Activated naive CD4-positive, alpha-beta T cell treated with anti-CD3 and anti-CD28 coated beads, Interleukin-2, amount 50 U/mL, for 24 hours (primary cell): ENCODE data around the gene EYS.

Source experiments
- H3K27ac Mint-ChIP-seq: one replicate; pipeline ENCODE4 v1.8.0; 2021; ENCODE audit warnings: mild to moderate bottlenecking, mixed read lengths
- H3K27me3 Mint-ChIP-seq: one replicate; pipeline ENCODE4 v1.8.0; 2021; ENCODE audit warnings: mixed read lengths
- H3K36me3 Mint-ChIP-seq: one replicate; pipeline ENCODE4 v1.8.0; 2021; ENCODE audit warnings: mixed read lengths
- H3K4me1 Mint-ChIP-seq: one replicate; pipeline ENCODE4 v1.8.0; 2021; ENCODE audit warnings: mixed read lengths
- H3K4me3 Mint-ChIP-seq: one replicate; pipeline ENCODE4 v1.8.0; 2021; ENCODE audit warnings: mild to moderate bottlenecking, mixed read lengths
- H3K9me3 Mint-ChIP-seq: one replicate; pipeline ENCODE4 v1.8.0; 2021; ENCODE audit warnings: mixed read lengths

The EYS gene

GRCh38 chr6:63706630-63707029, 2000.4 kb downstream of the EYS start:
- Mint-ChIP-seq H3K36me3 (peaks cover 40% of the 10 kb centered on the region), H3K27ac (no peak overlapping the region), H3K4me1 (peaks cover 14% of the 10 kb centered on the region), H3K27me3 (no peaks in the 10 kb centered on the region), H3K9me3 (no peaks in the 10 kb centered on the region), H3K4me3 (no peak overlapping the region)

GRCh38 chr6:63705707-63706106, 2001.3 kb downstream of the EYS start:
- no peaks in the 10 kb centered on the region for H3K27me3 Mint-ChIP-seq
- peak overlapping the region; percentile 60 for H3K27ac Mint-ChIP-seq
- no peak overlapping the region for H3K4me3 Mint-ChIP-seq
- H3K36me3 Mint-ChIP-seq: peaks cover 37% of the 10 kb centered on the region
- no peaks in the 10 kb centered on the region for H3K9me3 Mint-ChIP-seq
- H3K4me1 Mint-ChIP-seq: peaks cover 15% of the 10 kb centered on the region

DNA sequence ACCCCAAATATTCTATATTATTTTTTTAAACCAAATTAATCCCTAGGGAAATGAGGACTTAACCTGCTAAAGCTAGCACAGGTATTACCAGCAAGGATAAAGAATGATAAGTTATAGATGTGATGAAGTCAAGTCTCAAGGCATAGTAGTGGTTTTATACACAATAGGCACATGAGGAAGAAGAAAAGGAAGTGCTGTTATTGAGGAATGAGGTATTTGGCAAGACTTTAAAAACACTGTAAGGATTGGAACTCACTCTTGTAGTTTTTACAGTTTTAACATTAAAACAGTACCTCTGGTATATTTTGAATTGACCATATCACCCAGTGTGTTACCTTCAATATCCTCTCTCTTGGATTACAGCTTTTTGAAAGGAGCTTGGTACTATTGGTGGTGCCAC, 2016.8 kb downstream of the EYS start:
- no peak overlapping the region for H3K27ac Mint-ChIP-seq
- H3K4me1 Mint-ChIP-seq: peaks cover 30% of the 10 kb centered on the region
- peaks cover 19% of the 10 kb centered on the region for H3K36me3 Mint-ChIP-seq
- H3K4me3 Mint-ChIP-seq: no peak overlapping the region
- no peaks in the 10 kb centered on the region for H3K9me3 Mint-ChIP-seq
- no peaks in the 10 kb centered on the region for H3K27me3 Mint-ChIP-seq

DNA sequence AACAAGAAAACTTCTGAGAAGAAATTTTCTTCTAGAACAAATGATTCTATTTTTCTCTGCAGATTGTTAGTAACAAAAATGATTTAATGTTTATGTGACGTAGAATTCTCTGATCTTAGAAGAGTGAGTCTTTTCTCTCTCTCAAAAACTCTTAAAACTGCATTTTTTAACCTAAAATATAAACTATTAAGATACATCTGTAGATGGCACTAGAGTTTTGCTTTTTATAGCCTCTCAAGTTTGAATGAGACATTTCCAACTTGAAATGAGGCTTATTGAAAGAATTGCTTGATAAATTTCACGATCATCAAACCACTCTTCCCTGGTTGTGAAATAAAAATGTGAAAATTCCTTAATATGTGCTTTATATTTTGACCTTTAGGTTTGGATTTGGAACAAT, 2017.6 kb downstream of the EYS start:
- Mint-ChIP-seq H3K4me3 (no peak overlapping the region), H3K9me3 (no peaks in the 10 kb centered on the region), H3K36me3 (peaks cover 21% of the 10 kb centered on the region), H3K27me3 (no peaks in the 10 kb centered on the region), H3K4me1 (peaks cover 38% of the 10 kb centered on the region), H3K27ac (no peak overlapping the region)

DNA sequence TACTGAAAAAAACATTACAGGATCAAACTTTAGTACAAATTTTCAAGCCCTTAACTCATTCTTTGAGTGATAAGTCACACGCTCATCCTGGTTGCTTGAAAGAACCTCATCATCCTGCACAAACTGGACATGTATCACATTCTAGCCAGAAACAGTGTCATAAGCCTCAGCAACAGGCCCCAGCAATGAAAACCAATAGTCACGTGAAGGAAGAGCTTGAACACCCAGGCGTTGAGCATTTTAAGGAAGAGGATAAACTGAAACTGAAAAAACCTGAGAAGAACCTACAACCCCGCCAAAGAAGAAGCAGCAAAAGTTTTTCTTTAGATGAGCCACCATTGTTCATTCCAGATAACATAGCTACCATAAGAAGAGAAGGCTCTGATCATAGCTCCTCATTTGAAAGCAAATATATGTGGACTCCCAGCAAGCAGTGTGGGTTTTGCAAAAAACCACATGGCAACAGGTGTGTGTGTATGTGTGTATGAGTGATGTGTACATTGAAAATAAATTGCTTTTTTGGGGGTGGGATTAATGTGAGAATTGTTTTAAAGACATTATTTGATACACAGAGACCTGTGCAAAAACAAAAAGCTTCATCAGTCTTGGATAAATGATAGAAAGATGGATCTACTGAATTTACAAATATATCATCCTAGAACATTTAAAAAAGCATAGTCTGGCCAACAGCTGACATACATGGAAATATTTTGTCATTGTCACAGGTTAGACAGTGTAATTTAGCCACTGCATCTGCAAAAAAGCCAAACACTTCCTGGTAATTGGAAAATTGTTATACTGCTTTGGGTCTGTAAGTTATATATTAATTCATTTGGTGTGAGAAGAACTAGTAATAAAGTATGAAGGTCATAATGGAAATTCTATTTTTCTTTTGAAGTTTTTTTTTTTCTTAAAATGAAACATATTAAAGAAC, 2021.3 kb downstream of the EYS start:
- H3K4me3 Mint-ChIP-seq: no peak overlapping the region
- H3K27ac Mint-ChIP-seq: peak overlapping the region; percentile 57
- peaks cover 34% of the 10 kb centered on the region for H3K36me3 Mint-ChIP-seq
- H3K4me1 Mint-ChIP-seq: peaks cover 62% of the 10 kb centered on the region
- no peaks in the 10 kb centered on the region for H3K27me3 Mint-ChIP-seq
- no peaks in the 10 kb centered on the region for H3K9me3 Mint-ChIP-seq

GRCh38 chr6:63683071-63683603, 2023.9 kb downstream of the EYS start:
- H3K4me3 Mint-ChIP-seq: no peak overlapping the region
- H3K9me3 Mint-ChIP-seq: no peaks in the 10 kb centered on the region
- peaks cover 39% of the 10 kb centered on the region for H3K36me3 Mint-ChIP-seq
- no peak overlapping the region for H3K27ac Mint-ChIP-seq
- peaks cover 72% of the 10 kb centered on the region for H3K4me1 Mint-ChIP-seq
- no peaks in the 10 kb centered on the region for H3K27me3 Mint-ChIP-seq

- Mint-ChIP-seq H3K27me3 (no peaks in the 10 kb centered on the region), H3K4me3 (no peak overlapping the region), H3K36me3 (peaks cover 18% of the 10 kb centered on the region), H3K4me1 (peaks cover 53% of the 10 kb centered on the region), H3K9me3 (no peaks in the 10 kb centered on the region), H3K27ac (no peak overlapping the region)
Observed at GRCh38 chr6:63677282-63677681, 2029.7 kb downstream of the EYS start.

GRCh38 chr6:63676412-63677114, 2030.5 kb downstream of the EYS start:
- Mint-ChIP-seq H3K27me3 (no peaks in the 10 kb centered on the region), H3K36me3 (peaks cover 17% of the 10 kb centered on the region), H3K9me3 (no peaks in the 10 kb centered on the region)

GRCh38 chr6:63675138-63675537, 2031.9 kb downstream of the EYS start:
- Mint-ChIP-seq H3K27ac (no peak overlapping the region), H3K4me1 (peaks cover 53% of the 10 kb centered on the region), H3K36me3 (peaks cover 11% of the 10 kb centered on the region), H3K9me3 (no peaks in the 10 kb centered on the region), H3K27me3 (no peaks in the 10 kb centered on the region), H3K4me3 (no peak overlapping the region)

More at GRCh38 chr6:63676412-63677114, 2030.5 kb downstream of the EYS start:
- Mint-ChIP-seq H3K4me1 (peaks cover 53% of the 10 kb centered on the region), H3K27ac (no peak overlapping the region), H3K4me3 (no peak overlapping the region)

DNA sequence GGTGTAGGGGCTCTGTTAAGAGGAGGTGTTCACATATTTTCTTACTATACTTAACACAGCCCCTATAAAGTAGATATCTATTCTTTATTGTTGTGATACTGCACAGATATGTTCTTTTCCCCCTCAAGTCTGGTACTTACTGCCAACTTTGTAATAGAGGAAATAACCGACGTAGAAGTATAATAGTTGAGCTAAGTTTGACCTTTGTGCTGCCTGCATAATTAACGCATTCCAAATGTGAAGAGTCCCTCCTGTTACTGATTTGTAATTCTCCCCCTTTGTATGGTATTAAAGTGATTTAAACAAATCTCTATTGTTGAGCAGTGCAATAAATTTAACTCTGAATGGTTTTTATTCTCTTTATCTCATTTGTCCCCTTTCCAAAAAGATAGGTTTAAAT, 2032.4 kb downstream of the EYS start:
- no peak overlapping the region for H3K27ac Mint-ChIP-seq
- peaks cover 53% of the 10 kb centered on the region for H3K4me1 Mint-ChIP-seq
- no peak overlapping the region for H3K4me3 Mint-ChIP-seq
- H3K27me3 Mint-ChIP-seq: no peaks in the 10 kb centered on the region
- H3K36me3 Mint-ChIP-seq: peaks cover 9% of the 10 kb centered on the region
- no peaks in the 10 kb centered on the region for H3K9me3 Mint-ChIP-seq

DNA sequence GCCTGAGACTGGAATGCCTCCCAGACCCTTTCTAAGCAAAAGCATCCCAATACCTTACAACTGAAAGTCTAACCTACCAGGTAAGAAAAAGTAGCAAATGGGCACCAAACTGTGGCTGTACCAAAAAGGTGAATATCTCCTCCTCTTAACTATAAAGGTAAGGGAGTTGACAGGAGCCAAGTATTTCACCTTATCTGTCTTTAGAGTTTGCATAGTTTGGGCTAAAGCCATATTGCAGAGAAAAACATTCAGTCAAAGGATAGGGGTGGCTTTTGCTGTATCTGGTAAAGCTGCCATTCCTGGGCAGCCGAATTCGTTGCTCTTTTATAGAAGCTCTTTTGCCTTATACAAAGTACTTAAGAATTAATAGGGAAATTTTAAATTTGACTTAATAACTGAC, 2033.3 kb downstream of the EYS start:
- peaks cover 7% of the 10 kb centered on the region for H3K36me3 Mint-ChIP-seq
- no peak overlapping the region for H3K4me3 Mint-ChIP-seq
- H3K9me3 Mint-ChIP-seq: no peaks in the 10 kb centered on the region
- peaks cover 53% of the 10 kb centered on the region for H3K4me1 Mint-ChIP-seq
- no peaks in the 10 kb centered on the region for H3K27me3 Mint-ChIP-seq
- H3K27ac Mint-ChIP-seq: peak overlapping the region; percentile 19

GRCh38 chr6:63672582-63673129, 2034.4 kb downstream of the EYS start:
- Mint-ChIP-seq H3K4me1 (peaks cover 57% of the 10 kb centered on the region), H3K4me3 (no peak overlapping the region), H3K27ac (peak overlapping the region; percentile 47), H3K36me3 (peaks cover 7% of the 10 kb centered on the region), H3K27me3 (no peaks in the 10 kb centered on the region), H3K9me3 (no peaks in the 10 kb centered on the region)

DNA sequence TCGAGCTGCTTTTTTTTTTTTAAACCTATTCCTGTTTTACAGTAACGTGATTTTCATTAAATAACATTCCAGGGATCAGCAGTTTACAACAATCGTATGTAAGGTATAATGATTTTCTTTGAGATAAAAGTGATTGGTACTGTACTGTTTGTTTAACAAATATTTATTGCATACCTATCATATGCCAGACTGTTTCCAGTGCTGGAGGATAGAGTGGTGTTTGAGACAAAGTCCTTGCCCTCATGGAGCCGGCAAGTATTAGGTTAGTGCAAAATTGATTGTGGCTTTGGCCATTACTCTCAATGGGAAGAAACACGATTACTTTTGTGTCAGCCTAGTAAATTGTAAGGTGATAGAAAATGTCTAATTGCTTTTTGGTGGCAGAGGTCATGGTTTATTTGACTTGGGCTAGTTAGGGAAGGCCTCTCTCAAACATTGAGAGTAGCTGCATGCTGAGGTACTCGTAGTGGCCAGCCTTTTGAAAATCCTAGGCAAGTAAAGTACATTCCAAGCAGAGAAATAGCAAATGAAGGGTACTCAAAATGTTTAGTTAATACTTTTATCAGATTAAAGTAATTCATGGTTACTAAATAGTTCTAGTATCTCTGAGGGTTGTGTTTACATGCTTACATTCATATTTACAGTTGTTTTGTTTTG, 2035.8 kb downstream of the EYS start:
- Mint-ChIP-seq H3K36me3 (peaks cover 7% of the 10 kb centered on the region), H3K9me3 (no peaks in the 10 kb centered on the region), H3K27ac (no peak overlapping the region), H3K4me3 (no peak overlapping the region), H3K4me1 (peaks cover 69% of the 10 kb centered on the region), H3K27me3 (no peaks in the 10 kb centered on the region)
